HAP-1 (cell line): ENCODE results near the gene SFTPD.
"Not testable (repeated sequence)": the region's sequence is repeated elsewhere in the genome, so short reads cannot be mapped to it uniquely, and the experiment has no call there.

Source experiments
- DNase-seq, 2 experiments: peaks; one replicate each; pipeline ENCODE4 v3.0.0-alpha.2; 2016 to 2020; ENCODE audit warnings: low spot score in 2 of 2
- H3K27me3 ChIP-seq: fragments of 250-450 bp; sonication (Bioruptor Pico); 2 replicates; pipeline ENCODE4 v1.5.1; 2020; ENCODE audit warnings: low read depth, mild to moderate bottlenecking, moderate library complexity
- H3K36me3 ChIP-seq: fragments of 250-450 bp; sonication (Bioruptor Pico); replicated peaks from 2 replicates; pipeline ENCODE4 v1.5.1; 2020; ENCODE audit warnings: mild to moderate bottlenecking
- H3K4me1 ChIP-seq: fragments of 250-450 bp; sonication (Bioruptor Pico); 2 replicates; pipeline ENCODE4 v1.5.1; 2020; ENCODE audit warnings: mild to moderate bottlenecking
- H3K4me3 ChIP-seq: fragments of 250-450 bp; sonication (Bioruptor Pico); 2 replicates; pipeline ENCODE4 v1.5.1; 2020; ENCODE audit warnings: mild to moderate bottlenecking, moderate library complexity
- H3K9me3 ChIP-seq: fragments of 250-450 bp; sonication (Bioruptor Pico); 2 replicates; pipeline ENCODE4 v1.5.1; 2020; ENCODE audit warnings: mild to moderate bottlenecking, moderate library complexity
- in situ Hi-C: fragments of 300-500 bp; cut with MboI; formaldehyde crosslinking; loops from 3 replicates; pipeline ENCODE4 v1.14.3; 2020; ENCODE audit warnings: low sequenced_read_pairs, inconsistent platforms, mixed read lengths

The SFTPD gene

DNA sequence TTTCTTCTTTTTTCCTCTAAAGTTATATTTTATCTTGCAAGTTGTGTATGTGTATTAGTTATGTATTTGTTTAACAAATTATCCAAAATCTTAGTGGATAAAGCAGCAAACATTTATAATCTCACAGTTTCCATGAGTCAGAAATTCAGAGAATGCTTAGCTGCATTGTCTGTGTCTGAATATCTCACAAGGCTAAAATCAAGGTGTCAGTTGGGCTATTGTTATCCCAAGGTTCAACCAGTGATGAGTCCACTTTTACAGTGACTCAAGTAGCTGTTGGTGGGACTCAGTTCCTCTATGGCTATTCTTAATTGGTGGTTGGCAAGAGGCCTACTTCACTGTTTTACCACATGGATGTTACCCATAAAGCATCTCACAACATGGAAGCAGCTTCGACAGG, 47.3 kb downstream of the SFTPD start:
- H3K27me3 ChIP-seq, H3K4me1 ChIP-seq, in situ Hi-C loops, H3K36me3 ChIP-seq, DNase-seq, H3K4me3 ChIP-seq, H3K9me3 ChIP-seq: not testable (repeated sequence)

DNA sequence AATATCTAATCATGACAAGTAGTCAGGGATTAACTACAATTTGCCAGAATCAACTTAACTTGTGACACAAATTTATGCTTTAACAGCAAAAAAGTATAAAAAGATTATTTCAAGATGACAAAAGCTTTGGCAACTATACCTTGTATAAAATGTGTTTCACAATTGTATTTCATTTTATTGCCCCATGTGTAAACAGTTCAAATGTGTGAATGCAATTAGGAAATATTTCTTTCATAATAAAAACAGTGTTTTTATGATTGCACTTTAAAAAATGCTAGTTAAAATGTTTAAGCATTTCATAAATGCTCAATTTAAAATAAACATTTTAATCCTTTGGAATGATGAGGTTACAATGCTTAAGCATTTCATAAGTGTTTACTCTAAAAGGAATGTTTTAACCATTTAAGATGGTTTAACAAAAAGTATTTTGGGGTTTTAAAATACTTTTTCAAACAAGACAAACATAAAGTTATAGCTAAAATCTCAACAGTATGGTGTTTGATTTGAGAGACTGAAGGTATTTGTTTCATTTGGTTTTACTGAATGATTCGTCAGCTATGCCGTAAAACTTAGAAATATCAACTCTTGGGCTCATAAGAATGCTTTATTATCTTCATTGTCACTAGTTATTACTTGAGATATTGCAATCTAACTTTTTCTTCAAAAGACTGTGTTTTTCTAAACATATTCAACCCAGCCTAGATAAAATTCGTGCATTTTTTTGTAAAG, 50.1 kb downstream of the SFTPD start:
- no peaks in the 10 kb centered on the region for H3K4me1 ChIP-seq
- no peak overlapping the region for H3K4me3 ChIP-seq
- H3K36me3 ChIP-seq: no peaks in the 10 kb centered on the region
- no peaks in the 10 kb centered on the region for H3K27me3 ChIP-seq
- H3K9me3 ChIP-seq: no peaks in the 10 kb centered on the region
- DNase-seq: no peak
- in situ Hi-C loops: no loop called here

DNA sequence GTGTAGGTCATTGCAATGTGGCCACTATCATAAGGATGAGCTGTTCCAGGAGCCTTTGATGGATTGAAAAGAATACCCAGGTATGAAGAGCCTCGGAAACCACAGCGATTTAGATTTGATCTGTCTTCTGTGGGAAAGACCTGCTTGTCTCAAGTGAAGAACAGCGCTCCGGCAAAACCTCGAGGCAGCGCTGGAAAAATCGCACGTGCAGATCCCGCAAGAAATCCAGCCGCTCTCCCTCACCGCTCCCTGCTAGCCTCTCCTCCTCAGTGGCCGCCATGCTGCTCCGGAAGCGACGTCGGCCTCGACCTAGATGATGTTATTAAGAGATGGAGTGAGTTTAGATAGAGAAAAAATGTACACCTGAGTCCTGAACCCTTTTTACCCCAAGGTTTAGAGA, 56.0 kb downstream of the SFTPD start:
- H3K4me3 ChIP-seq, H3K9me3 ChIP-seq, H3K36me3 ChIP-seq, H3K4me1 ChIP-seq, H3K27me3 ChIP-seq, in situ Hi-C loops, DNase-seq: not testable (repeated sequence)

DNA sequence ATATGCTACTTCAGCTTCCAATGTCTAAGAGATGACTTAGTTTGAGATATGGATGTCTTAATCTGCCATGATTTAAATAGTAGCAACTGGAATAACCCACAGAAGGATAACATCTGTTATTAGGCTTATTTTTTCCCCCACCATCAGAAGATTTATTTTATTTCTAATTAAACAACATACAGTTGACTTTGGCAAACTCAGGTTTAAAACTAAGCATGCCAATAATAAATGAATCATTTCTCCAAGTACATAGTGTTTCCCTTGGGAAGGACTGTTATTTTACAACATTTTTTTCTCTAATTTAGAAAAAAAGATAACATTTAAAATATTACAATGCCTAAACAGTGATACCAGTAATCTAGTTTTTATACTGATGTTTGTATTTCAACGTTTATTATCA, 58.4 kb downstream of the SFTPD start:
- no peak for DNase-seq
- peaks cover 5% of the 10 kb centered on the region for H3K27me3 ChIP-seq
- no peaks in the 10 kb centered on the region for H3K4me1 ChIP-seq
- H3K36me3 ChIP-seq: no peaks in the 10 kb centered on the region
- no peak overlapping the region for H3K4me3 ChIP-seq
- in situ Hi-C loops: no loop called here
- no peaks in the 10 kb centered on the region for H3K9me3 ChIP-seq

DNA sequence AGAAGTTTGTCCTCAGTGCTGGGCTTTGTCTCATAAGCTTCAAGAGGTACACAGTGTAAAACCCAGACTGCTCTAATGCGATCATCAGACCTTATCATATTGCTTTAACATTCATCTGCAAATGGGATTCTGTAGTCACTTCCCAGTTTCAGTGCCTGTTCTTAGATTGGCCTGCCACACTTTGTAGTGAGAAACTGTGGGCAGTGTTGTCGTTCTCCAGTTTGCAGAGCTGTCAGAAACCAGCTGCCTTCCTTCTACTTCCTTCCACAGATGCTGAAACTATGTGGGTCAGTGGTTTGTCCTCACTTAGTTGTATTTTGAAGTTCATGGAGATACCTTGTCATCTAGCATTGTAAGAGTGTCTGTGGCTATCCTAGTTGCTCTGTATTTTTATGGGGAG, 59.9 kb downstream of the SFTPD start:
- H3K27me3 ChIP-seq, in situ Hi-C loops, H3K4me3 ChIP-seq, H3K4me1 ChIP-seq, DNase-seq, H3K36me3 ChIP-seq, H3K9me3 ChIP-seq: not testable (repeated sequence)
